Activated naive CD8-positive, alpha-beta T cell treated with anti-CD3 and anti-CD28 coated beads, Interleukin-2, amount 10 ng/mL, durations not matched to agents 7 days and 5 days (primary cell): ENCODE measurements around the gene ACHE. TPM values are rescaled to one million over a fixed set of nuclear protein-coding genes. Genes with fewer than 3 reads are reported as not detected.

Experiments used
- ATAC-seq: fragments of 150-1000 bp; cut with Tn5 transposase; one replicate; pipeline ENCODE4 v1.10.0; 2021; ENCODE audit warnings: low read depth, moderate library complexity
- POLR2A ChIA-PET: fragments of 350-600 bp; sonication (Branson Sonifier 250); formaldehyde crosslinking; loops from one replicate; lab custom pipeline; 2021; ENCODE audit warnings: antibody characterized with exemption; lab: Charles Lee
- DNase-seq: peaks from one replicate; pipeline ENCODE4 v3.0.0; 2021
- H3K27ac Mint-ChIP-seq: one replicate; pipeline ENCODE4 v1.8.0; 2022; ENCODE audit warnings: mild to moderate bottlenecking, mixed read lengths
- H3K27me3 Mint-ChIP-seq: one replicate; pipeline ENCODE4 v1.8.0; 2022; ENCODE audit warnings: mild to moderate bottlenecking, moderate library complexity, mixed read lengths
- H3K36me3 Mint-ChIP-seq: one replicate; pipeline ENCODE4 v1.8.0; 2021; ENCODE audit warnings: mild to moderate bottlenecking, mixed read lengths
- H3K4me1 Mint-ChIP-seq: one replicate; pipeline ENCODE4 v1.8.0; 2021; ENCODE audit warnings: mixed read lengths
- H3K4me3 Mint-ChIP-seq: one replicate; pipeline ENCODE4 v1.8.0; 2022; ENCODE audit warnings: mild to moderate bottlenecking, moderate library complexity, mixed read lengths
- H3K9me3 Mint-ChIP-seq: one replicate; pipeline ENCODE4 v1.8.0; 2021; ENCODE audit warnings: mixed read lengths
- total RNA-seq, 2 experiments: library from RNA; stranded (reverse); gene quantifications; one replicate each; pipeline ENCODE4 v1.2.3, GENCODE V29; 2021

ACHE gene
- total RNA-seq, 2 experiments from 2014 or later, result 0.34 TPM; not detected in 1

GRCh38 chr7:100874577-100875355, 20.9 kb downstream of the ACHE start, which contains the start of gene SRRT:
Gene SRRT, plus strand, starts transcription at chr7:100875103. Its CDS starts 488 bp downstream, at chr7:100875591.
- Mint-ChIP-seq H3K9me3 (no peaks in the 10 kb centered on the region), H3K27me3 (no peaks in the 10 kb centered on the region), H3K27ac (peak within 1 kb of the TSS; percentile 98), H3K4me3 (peak within 1 kb of the TSS; percentile 97), H3K4me1 (peaks cover 41% of the 10 kb centered on the region), H3K36me3 (peaks cover 41% of the 10 kb centered on the region)
- POLR2A ChIA-PET, result interaction anchor here (0.6 to 6.2 kb wide), 23 partner anchors 8 to 430 kb away, joined by 3 to 176 read pairs (median 5); partner anchors contain the start of genes GNB2, MOSPD3, MUC3A and POP7
- ATAC-seq (peak; percentile 93), DNase-seq (peak; percentile 97)

DNA sequence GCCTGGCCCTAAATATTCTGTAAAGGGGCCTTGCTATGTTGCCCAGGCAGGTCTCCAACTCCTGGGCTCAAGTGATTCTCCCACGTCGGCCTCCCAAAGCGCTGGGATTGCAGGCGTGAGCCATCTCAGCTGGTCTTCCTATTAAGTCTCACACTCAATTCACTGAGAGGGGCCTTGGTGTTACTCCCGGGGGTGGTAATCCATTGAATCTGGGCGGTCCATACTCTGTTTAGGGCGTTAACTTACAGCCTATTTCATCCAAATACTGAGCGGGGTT, 21.4 kb downstream of the ACHE start:
- ATAC-seq, result no peak
- H3K27me3 Mint-ChIP-seq, result no peaks in the 10 kb centered on the region
- H3K9me3 Mint-ChIP-seq, result no peaks in the 10 kb centered on the region

GRCh38 chr7:100873599-100874299, 21.9 kb downstream of the ACHE start:
- H3K27ac Mint-ChIP-seq, result peak overlapping the region; percentile 98
- peak overlapping the region; percentile 97 for H3K4me3 Mint-ChIP-seq
- no peaks in the 10 kb centered on the region for H3K27me3 Mint-ChIP-seq
- H3K9me3 Mint-ChIP-seq, result no peaks in the 10 kb centered on the region
- peaks cover 38% of the 10 kb centered on the region for H3K36me3 Mint-ChIP-seq
- DNase-seq (no peak), ATAC-seq (no peak)
- POLR2A ChIA-PET, result interaction anchor here (0.7 to 6.2 kb wide), 2 partner anchors 15 to 21 kb away, joined by 3 to 176 read pairs; partner anchors contain the start of genes SLC12A9 and UFSP1
- H3K4me1 Mint-ChIP-seq, result peaks cover 33% of the 10 kb centered on the region

More for the DNA sequence above, 21.4 kb downstream of the ACHE start:
- DNase-seq, result no peak
- Mint-ChIP-seq H3K4me1 (peaks cover 35% of the 10 kb centered on the region), H3K4me3 (peak overlapping the region; percentile 97), H3K36me3 (peaks cover 39% of the 10 kb centered on the region), H3K27ac (peak overlapping the region; percentile 98)
- POLR2A ChIA-PET, result interaction anchor here (0.7 to 6.2 kb wide), 2 partner anchors 14 to 22 kb away, joined by 3 to 176 read pairs; partner anchors contain the start of genes SLC12A9 and UFSP1

DNA sequence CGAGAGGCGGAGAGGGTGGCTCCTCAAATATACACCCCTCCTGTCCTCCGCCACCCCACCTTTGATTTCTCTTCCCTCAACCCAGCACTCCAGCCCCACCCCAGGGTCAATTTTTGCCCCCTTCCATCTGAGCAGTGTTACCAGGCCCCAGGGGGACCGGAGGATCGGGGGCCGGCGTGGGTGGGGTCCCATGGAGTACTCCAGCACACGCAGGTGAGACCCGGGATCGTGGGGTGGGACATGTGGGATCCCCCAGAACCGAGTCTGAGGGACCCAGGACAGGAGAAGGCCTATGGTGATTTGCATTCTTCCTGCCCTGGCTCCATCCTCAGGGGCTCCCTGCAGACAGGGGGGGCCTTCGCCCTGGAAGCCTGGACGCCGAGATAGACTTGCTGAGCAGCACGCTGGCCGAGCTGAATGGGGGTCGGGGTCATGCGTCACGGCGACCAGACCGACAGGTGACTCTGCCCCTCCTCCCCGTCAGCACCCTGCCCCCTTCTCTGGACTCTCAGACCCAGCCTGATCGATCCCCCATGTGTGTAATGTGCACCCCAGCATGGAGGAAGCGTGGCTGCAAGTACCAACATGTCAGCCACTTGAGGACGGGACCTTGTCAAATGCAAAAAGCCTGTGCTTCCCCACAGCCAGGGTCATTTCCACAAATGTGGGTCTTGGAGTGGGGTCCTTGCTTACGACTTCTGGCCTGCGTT, 27.8 kb downstream of the ACHE start:
- Mint-ChIP-seq H3K27me3 (no peaks in the 10 kb centered on the region), H3K4me3 (peak overlapping the region; percentile 95), H3K36me3 (peaks cover 16% of the 10 kb centered on the region), H3K4me1 (peaks cover 11% of the 10 kb centered on the region), H3K9me3 (no peaks in the 10 kb centered on the region), H3K27ac (peak overlapping the region; percentile 80)
- DNase-seq, result no peak
- ATAC-seq, result no peak
- POLR2A ChIA-PET, result interaction anchor here (1.2 to 1.6 kb wide), 3 partner anchors 16 to 281 kb away, joined by 3 to 4 read pairs (median 4); partner anchors contain the start of genes FBXO24 and SLC12A9

DNA sequence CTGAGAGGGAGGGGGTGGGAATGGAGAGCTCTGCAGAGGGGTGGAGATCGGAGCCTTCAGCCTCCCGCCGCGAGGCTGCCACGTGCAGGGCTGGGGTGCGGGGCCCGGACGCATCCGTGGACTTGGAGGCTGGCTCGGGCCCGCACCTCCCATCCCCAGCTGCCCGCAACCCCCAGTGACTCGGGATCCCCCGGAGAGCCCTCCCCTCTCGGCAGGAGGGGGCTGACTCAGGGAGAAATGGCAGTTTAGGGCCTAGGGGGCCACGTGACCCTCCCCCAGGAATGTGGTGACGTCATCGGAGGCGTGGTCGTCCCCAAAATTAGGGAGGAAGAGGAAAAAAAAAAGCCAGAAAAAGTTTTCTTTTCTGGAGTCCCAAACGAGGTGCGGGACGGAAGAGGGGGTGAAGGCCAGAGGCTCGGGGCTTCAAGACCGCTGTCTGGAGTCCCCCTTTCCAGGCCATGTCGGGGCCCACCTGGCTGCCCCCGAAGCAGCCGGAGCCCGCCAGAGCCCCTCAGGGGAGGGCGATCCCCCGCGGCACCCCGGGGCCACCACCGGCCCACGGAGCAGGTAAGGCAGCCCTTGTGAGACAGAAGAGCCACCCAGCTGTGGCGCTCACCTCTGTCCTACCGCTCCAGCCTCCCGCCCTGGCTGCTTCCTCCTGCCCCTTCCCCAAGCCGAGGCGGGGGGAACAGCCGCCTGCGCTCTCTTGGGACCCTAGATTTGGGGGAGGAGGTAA, 28.5 kb downstream of the ACHE start, which contains the start of gene TRIP6:
TRIP6 (plus strand) TSS at position 348 of the 736 bp plus-strand sequence; CDS start at position 459, 111 bp downstream.
- H3K9me3 Mint-ChIP-seq, result no peaks in the 10 kb centered on the region
- peak within 1 kb of the TSS; percentile 95 for H3K4me3 Mint-ChIP-seq
- POLR2A ChIA-PET, result interaction anchor here (0.8 to 1.6 kb wide), 7 partner anchors 8 to 284 kb away, joined by 3 to 15 read pairs (median 4); partner anchors contain the start of genes FBXO24, POP7, SLC12A9 and SRRT
- DNase-seq (peak; percentile 72), ATAC-seq (peak; percentile 60)
- H3K4me1 Mint-ChIP-seq, result peaks cover 9% of the 10 kb centered on the region
- H3K27ac Mint-ChIP-seq, result peak within 1 kb of the TSS; percentile 95
- peaks cover 12% of the 10 kb centered on the region for H3K36me3 Mint-ChIP-seq
- H3K27me3 Mint-ChIP-seq, result no peaks in the 10 kb centered on the region

DNA sequence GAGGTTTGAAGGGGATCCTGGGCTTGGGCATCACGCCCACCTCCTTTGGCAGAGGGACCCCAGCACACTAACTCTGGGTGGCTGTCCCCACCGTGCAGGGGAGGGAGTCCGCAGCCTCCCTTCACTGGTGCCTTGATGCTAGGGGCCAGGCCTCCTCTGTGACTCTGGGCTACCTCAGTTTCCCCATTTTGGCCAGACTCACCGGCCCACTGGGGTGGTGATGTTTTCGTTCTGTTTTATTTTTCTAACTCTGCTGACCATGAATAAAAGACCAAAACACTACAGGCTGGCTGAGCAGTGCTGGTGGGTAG, 29.0 kb downstream of the ACHE start:
- Mint-ChIP-seq H3K36me3 (peaks cover 12% of the 10 kb centered on the region), H3K9me3 (no peaks in the 10 kb centered on the region), H3K4me1 (peaks cover 9% of the 10 kb centered on the region), H3K4me3 (peak overlapping the region; percentile 95), H3K27ac (peak overlapping the region; percentile 95), H3K27me3 (no peaks in the 10 kb centered on the region)
- no peak for ATAC-seq
- POLR2A ChIA-PET, result interaction anchor here (0.8 to 1.6 kb wide), 6 partner anchors 8 to 284 kb away, joined by 3 to 15 read pairs (median 4); partner anchors contain the start of genes POP7, SLC12A9, SRRT and UFSP1
- no peak for DNase-seq

GRCh38 chr7:100865938-100866728, 29.6 kb downstream of the ACHE start:
- peak overlapping the region; percentile 95 for H3K27ac Mint-ChIP-seq
- ATAC-seq (peak; percentile 50), DNase-seq (peak; percentile 53)
- POLR2A ChIA-PET, result interaction anchor here (1.0 to 3.1 kb wide), 4 partner anchors 9 to 160 kb away, joined by 3 to 15 read pairs (median 5); partner anchors contain the start of genes POP7, SLC12A9, SRRT and UFSP1
- H3K27me3 Mint-ChIP-seq, result no peaks in the 10 kb centered on the region
- H3K9me3 Mint-ChIP-seq, result no peaks in the 10 kb centered on the region
- peaks cover 9% of the 10 kb centered on the region for H3K36me3 Mint-ChIP-seq
- H3K4me1 Mint-ChIP-seq, result peaks cover 9% of the 10 kb centered on the region
- H3K4me3 Mint-ChIP-seq, result peak overlapping the region; percentile 95

DNA sequence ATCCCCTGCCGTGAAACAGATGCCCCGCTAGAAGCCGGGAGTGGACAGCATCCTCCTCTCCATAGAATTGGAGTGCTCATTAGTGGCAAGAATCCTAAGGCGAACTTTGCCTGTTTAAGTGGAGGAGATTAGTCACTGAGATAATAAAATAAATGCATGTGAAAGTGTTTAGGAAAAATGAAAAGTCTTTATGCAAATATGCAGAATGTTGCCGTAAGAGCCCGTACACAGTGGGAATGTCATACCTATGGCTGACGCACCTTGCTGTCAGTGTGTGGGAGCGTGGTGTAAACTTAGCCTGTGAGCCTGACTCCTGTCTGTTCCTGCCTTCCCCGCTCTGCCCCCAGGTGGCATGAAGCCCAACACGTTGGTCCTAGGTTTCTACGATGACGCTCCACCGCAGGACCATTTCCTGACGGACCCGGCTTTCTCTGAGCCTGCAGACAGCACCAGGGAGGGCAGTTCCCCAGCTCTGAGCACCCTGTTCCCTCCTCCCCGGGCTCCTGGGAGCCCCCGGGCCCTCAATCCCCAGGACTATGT, 30.2 kb downstream of the ACHE start:
- Mint-ChIP-seq H3K4me3 (no peak overlapping the region), H3K27ac (peak overlapping the region; percentile 16), H3K4me1 (peaks cover 9% of the 10 kb centered on the region), H3K27me3 (no peaks in the 10 kb centered on the region), H3K36me3 (peaks cover 8% of the 10 kb centered on the region), H3K9me3 (no peaks in the 10 kb centered on the region)
- no peak for DNase-seq
- no peak for ATAC-seq
- POLR2A ChIA-PET, result interaction anchor here (3.1 kb wide), 1 partner anchor 9 kb away, joined by 14 read pairs; the partner anchor contains the start of gene SRRT

- no peak overlapping the region for H3K4me3 Mint-ChIP-seq
- no peak for ATAC-seq
Measured at GRCh38 chr7:100864263-100864845, 31.3 kb downstream of the ACHE start.

DNA sequence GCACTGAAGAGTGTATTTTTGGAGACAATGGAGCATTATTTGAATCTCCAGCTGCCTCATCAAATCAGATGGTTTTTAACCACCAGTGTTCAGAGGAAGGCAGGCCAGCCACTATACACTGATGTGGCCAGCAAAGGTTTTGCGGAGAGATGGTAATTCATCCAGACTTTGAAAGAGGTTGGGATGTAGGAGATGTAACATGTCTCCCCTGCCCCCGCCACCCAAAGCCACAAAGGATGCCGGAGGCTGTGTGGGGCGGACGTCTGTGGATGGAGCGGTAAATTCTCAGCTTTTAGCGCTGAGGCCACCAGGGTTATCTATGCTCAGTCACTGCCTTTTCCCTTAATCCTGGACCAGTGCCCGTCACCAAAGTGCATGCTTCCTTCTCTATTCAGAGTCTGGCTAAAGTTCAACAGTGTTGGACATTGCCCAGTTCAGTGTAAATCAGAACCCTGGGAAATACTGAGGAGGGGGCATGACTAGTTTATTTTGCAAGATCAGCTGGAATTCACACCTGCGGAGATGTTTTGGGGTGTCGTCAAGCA, 32.2 kb downstream of the ACHE start:
- Mint-ChIP-seq H3K27ac (no peak overlapping the region), H3K27me3 (no peaks in the 10 kb centered on the region), H3K36me3 (peaks cover 13% of the 10 kb centered on the region), H3K4me1 (peaks cover 9% of the 10 kb centered on the region), H3K4me3 (no peak overlapping the region), H3K9me3 (no peaks in the 10 kb centered on the region)
- ATAC-seq, result no peak
- no peak for DNase-seq
- POLR2A ChIA-PET, result interaction anchor here (0.5 to 3.1 kb wide), 2 partner anchors 9 to 11 kb away, joined by 4 to 14 read pairs; partner anchors contain the start of gene SRRT

More at GRCh38 chr7:100864263-100864845, 31.3 kb downstream of the ACHE start:
- DNase-seq, result no peak
- POLR2A ChIA-PET, result interaction anchor here (3.1 kb wide), 1 partner anchor 11 kb away, joined by 14 read pairs; the partner anchor contains the start of gene SRRT
- H3K27ac Mint-ChIP-seq, result no peak overlapping the region
- H3K9me3 Mint-ChIP-seq, result no peaks in the 10 kb centered on the region
- no peaks in the 10 kb centered on the region for H3K27me3 Mint-ChIP-seq
- peaks cover 9% of the 10 kb centered on the region for H3K4me1 Mint-ChIP-seq
- H3K36me3 Mint-ChIP-seq, result peaks cover 13% of the 10 kb centered on the region

DNA sequence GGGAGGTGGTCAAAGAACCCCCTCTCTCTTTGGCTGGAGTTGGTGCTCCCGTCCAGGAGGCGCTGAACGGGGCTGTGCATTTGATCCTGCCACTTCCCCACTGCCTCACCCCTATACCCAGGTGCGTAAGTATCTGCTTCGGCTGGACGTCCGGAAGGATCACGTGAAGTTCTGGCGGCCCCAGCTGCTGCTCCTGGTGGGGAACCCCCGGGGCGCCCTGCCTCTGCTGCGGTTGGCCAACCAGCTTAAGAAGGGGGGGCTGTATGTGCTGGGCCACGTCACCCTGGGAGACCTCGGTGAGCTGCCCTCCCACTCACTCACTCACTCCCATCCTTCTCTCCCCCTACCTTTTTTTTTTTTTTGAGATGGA, 34.1 kb downstream of the ACHE start:
- H3K27ac Mint-ChIP-seq, result no peak overlapping the region
- H3K4me3 Mint-ChIP-seq, result no peak overlapping the region
- DNase-seq (no peak), ATAC-seq (no peak)
- H3K36me3 Mint-ChIP-seq, result peaks cover 12% of the 10 kb centered on the region
- peaks cover 1% of the 10 kb centered on the region for H3K4me1 Mint-ChIP-seq
- H3K27me3 Mint-ChIP-seq, result no peaks in the 10 kb centered on the region
- POLR2A ChIA-PET, result interaction anchor here (0.9 kb wide), 1 partner anchor 28 kb away, joined by 4 read pairs; the partner anchor contains the start of gene UFSP1
- H3K9me3 Mint-ChIP-seq, result no peaks in the 10 kb centered on the region
